Prostate gland (tissue), 2 donors: Measurements from ENCODE around the gene AHCYL2. TPM values are rescaled to one million over a fixed set of nuclear protein-coding genes. Genes with fewer than 3 reads are reported as not detected.
A peak's percentile ranks its signal among the peaks of the same experiment; 100 is the strongest.
"Not testable (repeated sequence)": the region's sequence is repeated elsewhere in the genome, so short reads cannot be mapped to it uniquely, and the experiment has no call there.

ENCODE experiments used
- DNase-seq: peaks from one replicate; pipeline ENCODE4 v3.0.0-alpha.2; 2019; ENCODE audit warnings: low spot score
- H3K27ac ChIP-seq, 2 donors: fragments of 200-600 bp; sonication (generic); 2 replicates each; pipeline ENCODE4 v1.5.1; 2017 to 2019
- H3K27me3 ChIP-seq: fragments of 200-600 bp; sonication (generic); replicated peaks from 2 replicates; pipeline ENCODE4 v1.5.1; 2019; ENCODE audit not compliant: insufficient read depth
- H3K36me3 ChIP-seq, 2 donors: fragments of 200-600 bp; sonication (generic); 1 replicate in 1 of 2; 2 replicates in 1 of 2; pipeline versions ENCODE4 v1.5.1 to v1.8.1; 2017 to 2019
- H3K4me1 ChIP-seq: fragments of 200-600 bp; sonication (generic); replicated peaks from 2 replicates; pipeline ENCODE4 v1.5.1; 2019
- H3K4me3 ChIP-seq, 2 donors: fragments of 200-600 bp; sonication (generic); 2 replicates each; pipeline ENCODE4 v1.5.1; 2017 to 2019
- H3K9me3 ChIP-seq: fragments of 200-600 bp; sonication (generic); 2 replicates; pipeline ENCODE4 v1.5.1; 2017
- POLR2A ChIP-seq: fragments of 450-650 bp; IDR thresholded peaks from one replicate; pipeline ENCODE4 v1.6.1; 2016; ENCODE audit warnings: antibody characterized with exemption, mild to moderate bottlenecking
- POLR2AphosphoS5 ChIP-seq: sonication (generic); formaldehyde crosslinking; IDR thresholded peaks from one replicate; pipeline ENCODE4 v1.6.1; 2017; ENCODE audit warnings: antibody characterized with exemption
- WGBS: methylation state at CpG from one replicate; pipeline ENCODE4 v1.1.5; 2018; 5-methylcytosine and 5-hydroxymethylcytosine counted together
- intact Hi-C: fragments of 100-400 bp; cut with DNase I; formaldehyde crosslinking; loops from one replicate; pipeline ENCODE4 v1.14.2; 2022
- total RNA-seq, 2 donors: library from RNA; depleted of rRNA; stranded (reverse); fragments of >200 nt; gene quantifications; one replicate each; pipeline ENCODE4 v1.1.0, GENCODE V29; 2016
- TF ChIP-seq, protein P1 (sequence below), 4 experiments: fragments of 200-600 bp in 2 of 4; fragments of 450-650 bp in 2 of 4; sonication (generic) in 2 of 4; IDR thresholded peaks; 1 replicate in 3 of 4; 2 replicates in 1 of 4; pipeline ENCODE4 v1.5.1; 2016 to 2019; ENCODE audit warnings: antibody characterized with exemption in 4 of 4, mild to moderate bottlenecking in 2 of 4, moderate library complexity in 2 of 4

Gene AHCYL2
- total RNA-seq, 2 donors from 2014 or later: 15.2 to 38.3 TPM

DNA sequence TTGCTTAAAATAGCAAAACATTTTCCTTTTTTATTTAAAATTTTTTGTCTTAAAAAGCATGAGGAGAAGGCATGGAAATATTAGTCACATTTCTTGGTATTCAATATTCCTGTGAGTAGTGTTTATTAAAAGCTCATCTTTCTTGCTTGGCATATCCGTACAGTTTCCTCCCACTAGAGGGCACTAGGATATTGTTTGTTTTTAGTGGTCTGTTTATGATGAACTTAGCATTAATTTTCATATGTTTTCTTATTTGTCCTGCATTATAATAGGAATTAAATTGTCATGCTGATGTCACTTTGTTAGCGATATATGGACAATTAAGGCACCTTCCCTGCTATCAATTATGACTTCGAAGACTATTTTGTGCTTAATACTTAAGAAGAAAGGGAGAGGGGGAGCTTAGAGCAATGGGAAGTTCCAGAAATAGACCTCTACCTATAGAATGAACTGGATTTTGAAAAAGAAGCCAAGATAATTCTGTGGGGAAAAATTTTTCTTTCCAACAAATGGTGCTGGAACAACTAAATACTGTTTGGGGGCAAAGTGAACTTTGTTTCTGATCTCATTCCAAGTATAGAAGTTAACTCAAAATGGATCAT is 118.4 kb downstream of the AHCYL2 start:
- Histone ChIP-seq H3K4me3 (no peak overlapping the region), H3K4me1 (no peaks in the 10 kb centered on the region)
- intact Hi-C loops: loop anchor here (5.0 kb wide), 1 partner anchor 129 kb away; no protein-coding TSS in a partner anchor

GRCh38 chr7:129347330-129347729 is 122.5 kb downstream of the AHCYL2 start:
- TF ChIP-seq POLR2AphosphoS5: no peak
- no peak for TF ChIP-seq POLR2A
- TF ChIP-seq, protein P1, sequence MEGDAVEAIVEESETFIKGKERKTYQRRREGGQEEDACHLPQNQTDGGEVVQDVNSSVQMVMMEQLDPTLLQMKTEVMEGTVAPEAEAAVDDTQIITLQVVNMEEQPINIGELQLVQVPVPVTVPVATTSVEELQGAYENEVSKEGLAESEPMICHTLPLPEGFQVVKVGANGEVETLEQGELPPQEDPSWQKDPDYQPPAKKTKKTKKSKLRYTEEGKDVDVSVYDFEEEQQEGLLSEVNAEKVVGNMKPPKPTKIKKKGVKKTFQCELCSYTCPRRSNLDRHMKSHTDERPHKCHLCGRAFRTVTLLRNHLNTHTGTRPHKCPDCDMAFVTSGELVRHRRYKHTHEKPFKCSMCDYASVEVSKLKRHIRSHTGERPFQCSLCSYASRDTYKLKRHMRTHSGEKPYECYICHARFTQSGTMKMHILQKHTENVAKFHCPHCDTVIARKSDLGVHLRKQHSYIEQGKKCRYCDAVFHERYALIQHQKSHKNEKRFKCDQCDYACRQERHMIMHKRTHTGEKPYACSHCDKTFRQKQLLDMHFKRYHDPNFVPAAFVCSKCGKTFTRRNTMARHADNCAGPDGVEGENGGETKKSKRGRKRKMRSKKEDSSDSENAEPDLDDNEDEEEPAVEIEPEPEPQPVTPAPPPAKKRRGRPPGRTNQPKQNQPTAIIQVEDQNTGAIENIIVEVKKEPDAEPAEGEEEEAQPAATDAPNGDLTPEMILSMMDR (IDR thresholded peaks at IDR 0.05): no peak
- DNase-seq: no peak
- no peak overlapping the region for H3K4me3 ChIP-seq
- no peak overlapping the region for H3K27ac ChIP-seq
- intact Hi-C loops: no loop called here
- no peaks in the 10 kb centered on the region for H3K9me3 ChIP-seq
- H3K36me3 ChIP-seq: no peaks in the 10 kb centered on the region
- no peaks in the 10 kb centered on the region for H3K4me1 ChIP-seq
- 83% methylated on average over 2 of the region's 2 CpGs for WGBS
- H3K27me3 ChIP-seq: no peaks in the 10 kb centered on the region

More for the DNA sequence above, 118.4 kb downstream of the AHCYL2 start:
- Histone ChIP-seq H3K9me3 (no peaks in the 10 kb centered on the region), H3K27ac (no peak overlapping the region), H3K27me3 (no peaks in the 10 kb centered on the region), H3K36me3 (no peaks in the 10 kb centered on the region)
- TF ChIP-seq POLR2A: no peak
- TF ChIP-seq, protein P1 (IDR thresholded peaks at IDR 0.05): peak in 3 of 4 experiments; percentile 56 to 79 (median 63)
- peak; percentile 20 for DNase-seq
- 43% methylated on average over 3 of the region's 3 CpGs for WGBS

GRCh38 chr7:129348023-129348740 is 123.4 kb downstream of the AHCYL2 start:
- 65% methylated on average over 2 of the region's 2 CpGs for WGBS
- H3K4me1 ChIP-seq: no peaks in the 10 kb centered on the region

GRCh38 chr7:129351320-129351719 is 126.5 kb downstream of the AHCYL2 start:
- Histone ChIP-seq H3K27me3 (no peaks in the 10 kb centered on the region), H3K4me3 (no peak overlapping the region), H3K36me3 (no peaks in the 10 kb centered on the region), H3K9me3 (no peaks in the 10 kb centered on the region), H3K27ac (no peak overlapping the region), H3K4me1 (no peaks in the 10 kb centered on the region)
- TF ChIP-seq POLR2A (no peak), POLR2AphosphoS5 (no peak)
- TF ChIP-seq, protein P1 (IDR thresholded peaks at IDR 0.05): no peak
- 74% methylated on average over 3 of the region's 3 CpGs for WGBS
- no peak for DNase-seq
- intact Hi-C loops: no loop called here

More at GRCh38 chr7:129348023-129348740, 123.4 kb downstream of the AHCYL2 start:
- Histone ChIP-seq H3K4me3 (no peak overlapping the region), H3K36me3 (no peaks in the 10 kb centered on the region), H3K27me3 (no peaks in the 10 kb centered on the region), H3K27ac (no peak overlapping the region), H3K9me3 (no peaks in the 10 kb centered on the region)
- TF ChIP-seq, protein P1 (IDR thresholded peaks at IDR 0.05): no peak
- TF ChIP-seq POLR2AphosphoS5 (no peak), POLR2A (no peak)
- no peak for DNase-seq
- intact Hi-C loops: no loop called here

DNA sequence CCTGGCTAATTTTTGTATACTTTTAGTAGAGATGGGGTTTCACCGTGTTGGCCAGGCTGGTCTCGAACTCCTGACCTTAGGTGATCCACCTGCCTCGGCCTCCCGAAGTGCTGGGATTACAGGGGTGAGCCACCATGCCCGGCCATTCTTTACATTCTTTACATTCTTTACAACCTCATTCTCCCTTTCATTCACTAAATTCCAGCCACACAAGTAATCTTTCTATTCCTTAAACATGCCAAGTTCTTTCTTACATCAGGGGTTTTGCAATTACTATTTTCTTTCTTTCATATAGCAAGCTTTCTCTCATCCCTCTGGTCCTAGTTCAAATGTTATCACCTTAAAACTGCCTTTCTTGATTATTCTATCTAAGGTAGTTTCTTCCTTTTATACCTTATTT is 128.3 kb downstream of the AHCYL2 start:
- H3K27ac ChIP-seq, H3K36me3 ChIP-seq, H3K4me1 ChIP-seq, H3K9me3 ChIP-seq, intact Hi-C loops, H3K4me3 ChIP-seq, DNase-seq, H3K27me3 ChIP-seq: not testable (repeated sequence)
- WGBS: 94% methylated on average over 5 of the region's 5 CpGs
